Motor neuron (in vitro differentiated cells): ENCODE data around the gene OR11A1. TPM values are rescaled to one million over a fixed set of nuclear protein-coding genes. Genes with fewer than 3 reads are reported as not detected.
"Not testable (repeated sequence)": the region's sequence is repeated elsewhere in the genome, so short reads cannot be mapped to it uniquely, and the experiment has no call there.

Experiments
- ATAC-seq, 8 experiments: fragments of 200-7000 bp; cut with Tn5 transposase; replicated peaks in 6 of 8; 2 replicates each; pipeline ENCODE4 v1.8.0; 2021; ENCODE audit warnings: mild to moderate bottlenecking in 8 of 8, moderate library complexity in 8 of 8
- H3K27ac ChIP-seq, 2 donors: fragments of 250-450 bp; sonication (Bioruptor Pico); 2 replicates each; pipeline ENCODE4 v1.9.0; 2021; ENCODE audit warnings: antibody characterized with exemption in 2 of 2, mild to moderate bottlenecking in 2 of 2, moderate library complexity in 1 of 2
- H3K4me1 ChIP-seq, 2 donors: fragments of 250-450 bp; sonication (Bioruptor Pico); replicated peaks in 1 of 2; 2 replicates each; pipeline ENCODE4 v1.6.1; 2021; ENCODE audit warnings: antibody characterized with exemption in 2 of 2, mild to moderate bottlenecking in 2 of 2, moderate library complexity in 1 of 2
- H3K4me3 ChIP-seq, 5 donors: fragments of 250-450 bp; sonication (Bioruptor Pico); 2 replicates each; pipeline ENCODE4 v1.9.0; 2021; ENCODE audit warnings: antibody characterized with exemption in 5 of 5, mild to moderate bottlenecking in 5 of 5, moderate library complexity in 4 of 5
- WGBS, 10 experiments: fragments of 450-650 bp; shearing (Covaris generic); methylation state at CpG; one replicate each; pipeline ENCODE4 v1.0.0; 2022; 5-methylcytosine and 5-hydroxymethylcytosine counted together
- in situ Hi-C, 9 experiments: fragments of 400-800 bp; cut with MboI; loops; one replicate each; pipeline ENCODE4 v1.15.0; 2021; ENCODE audit warnings: low sequenced_read_pairs in 9 of 9, low pct_unique_long_range_greater_than_20kb in 2 of 9; ENCODE audit not compliant: unreplicated experiment in 9 of 9
- total RNA-seq, 8 experiments: library from RNA; unstranded; fragments of 300-600 nt; gene quantifications; 2 replicates each; pipeline versions ENCODE4 v1.2.3 to v1.2.4, GENCODE V29; 2022

The OR11A1 gene
- total RNA-seq, 8 experiments from 2014 or later = 0.08 to 0.28 (median 0.28) TPM; not detected in 5

DNA sequence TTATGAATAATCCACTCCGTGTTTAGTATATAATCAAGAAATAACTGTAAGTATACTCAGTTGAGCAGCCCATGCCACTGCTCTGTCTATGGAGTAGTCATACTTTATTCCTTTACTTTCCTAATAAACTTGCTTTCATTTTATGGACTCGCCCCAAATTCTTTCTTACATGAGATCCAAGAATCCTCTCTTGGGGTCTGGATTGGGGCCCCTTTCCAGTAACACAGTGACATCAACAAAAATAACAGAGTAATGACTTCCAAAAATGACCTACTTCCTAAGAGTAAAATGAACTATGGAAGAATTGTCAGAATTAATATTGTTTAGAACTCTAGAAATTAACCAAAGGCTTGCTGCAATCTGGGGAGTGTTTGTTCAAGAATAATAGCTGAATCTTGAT, 8.9 kb upstream of the OR11A1 start:
- 0 to 100% (median 70%) methylated on average over 1 to 2 of the region's 2 CpGs; no CpG with 5 or more reads in 1 of the 10 experiments for WGBS, 10 experiments
- Histone ChIP-seq H3K27ac (no peak overlapping the region), H3K4me1 (no peaks in the 10 kb centered on the region), H3K4me3 (no peak overlapping the region)
- in situ Hi-C loops = no loop called here
- no peak for ATAC-seq

DNA sequence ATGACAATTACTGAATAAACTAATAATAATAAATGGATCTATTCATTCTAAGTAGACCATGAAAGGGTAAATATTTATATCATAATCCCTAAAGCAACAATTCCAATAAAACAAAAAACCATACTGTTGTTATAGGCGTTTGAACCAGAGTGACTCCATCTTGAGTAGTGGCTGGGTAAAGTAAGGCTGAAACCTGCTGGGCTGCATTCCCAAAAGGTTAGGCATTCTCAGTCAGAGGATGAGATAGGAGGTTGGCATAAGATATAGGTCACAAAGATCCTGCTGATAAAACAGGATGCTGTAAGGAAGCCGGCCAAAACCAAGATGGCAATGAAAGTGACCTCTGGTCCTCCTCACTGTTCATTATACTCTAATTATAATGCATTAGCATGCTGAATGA, 8.4 kb upstream of the OR11A1 start:
- Histone ChIP-seq H3K4me3 (no peak overlapping the region), H3K4me1 (no peaks in the 10 kb centered on the region), H3K27ac (no peak overlapping the region)
- 0 to 94% (median 58%) methylated on average over 1 to 2 of the region's 2 CpGs; no CpG with 5 or more reads in 1 of the 10 experiments for WGBS, 10 experiments
- ATAC-seq = no peak
- in situ Hi-C loops = no loop called here

DNA sequence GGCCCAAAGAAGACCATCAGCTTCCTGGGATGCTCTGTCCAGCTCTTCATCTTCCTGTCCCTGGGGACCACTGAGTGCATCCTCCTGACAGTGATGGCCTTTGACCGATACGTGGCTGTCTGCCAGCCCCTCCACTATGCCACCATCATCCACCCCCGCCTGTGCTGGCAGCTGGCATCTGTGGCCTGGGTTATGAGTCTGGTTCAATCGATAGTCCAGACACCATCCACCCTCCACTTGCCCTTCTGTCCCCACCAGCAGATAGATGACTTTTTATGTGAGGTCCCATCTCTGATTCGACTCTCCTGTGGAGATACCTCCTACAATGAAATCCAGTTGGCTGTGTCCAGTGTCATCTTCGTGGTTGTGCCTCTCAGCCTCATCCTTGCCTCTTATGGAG, 5.2 kb upstream of the OR11A1 start:
- Histone ChIP-seq H3K27ac (no peak overlapping the region), H3K4me1 (no peaks in the 10 kb centered on the region), H3K4me3 (no peak overlapping the region)
- WGBS, 10 experiments = 0 to 80% (median 68%) methylated on average over 1 to 3 of the region's 6 CpGs; no CpG with 5 or more reads in 6 of the 10 experiments
- no peak for ATAC-seq
- in situ Hi-C loops = no loop called here

DNA sequence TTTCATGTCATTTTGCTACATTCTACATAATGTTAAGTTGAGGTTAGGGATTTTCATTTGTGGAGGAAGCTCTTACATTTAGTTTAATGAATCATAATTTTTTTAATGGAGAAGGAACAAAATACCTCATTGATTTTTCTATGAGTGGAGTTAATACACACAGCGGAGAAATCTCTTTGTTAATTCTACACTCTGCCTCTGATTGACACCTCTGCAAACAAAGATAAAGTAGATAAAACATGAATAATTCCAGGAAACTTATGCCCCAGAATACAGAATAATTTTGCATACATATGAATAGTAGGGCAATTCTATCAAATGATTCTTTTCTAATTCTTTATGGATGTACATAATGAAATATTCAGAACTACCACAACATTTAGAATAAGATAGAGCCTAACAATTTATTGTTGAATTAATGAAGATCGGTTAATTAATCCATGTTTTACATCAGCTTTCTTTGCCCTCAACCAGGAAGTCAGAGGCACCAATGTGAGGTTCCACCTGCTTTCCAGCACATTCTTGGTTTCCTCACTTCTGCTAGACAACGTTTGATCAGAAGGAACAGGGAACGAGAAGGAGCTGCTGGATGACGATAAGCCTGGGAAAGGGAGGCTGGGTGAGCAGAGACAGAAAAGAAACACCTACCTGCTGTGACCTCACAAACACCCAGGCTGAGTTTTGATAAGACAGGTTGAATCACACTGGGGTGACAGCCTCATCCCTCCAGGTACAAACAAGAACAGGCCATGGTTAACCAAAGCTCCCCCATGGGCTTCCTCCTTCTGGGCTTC, 4.3 kb upstream of the OR11A1 start:
- no peak for ATAC-seq
- in situ Hi-C loops = no loop called here
- 21 to 100% (median 63%) methylated on average over 1 to 5 of the region's 5 CpGs for WGBS, 10 experiments
- H3K4me1 ChIP-seq = no peaks in the 10 kb centered on the region
- H3K27ac ChIP-seq = no peak overlapping the region
- H3K4me3 ChIP-seq = no peak overlapping the region

DNA sequence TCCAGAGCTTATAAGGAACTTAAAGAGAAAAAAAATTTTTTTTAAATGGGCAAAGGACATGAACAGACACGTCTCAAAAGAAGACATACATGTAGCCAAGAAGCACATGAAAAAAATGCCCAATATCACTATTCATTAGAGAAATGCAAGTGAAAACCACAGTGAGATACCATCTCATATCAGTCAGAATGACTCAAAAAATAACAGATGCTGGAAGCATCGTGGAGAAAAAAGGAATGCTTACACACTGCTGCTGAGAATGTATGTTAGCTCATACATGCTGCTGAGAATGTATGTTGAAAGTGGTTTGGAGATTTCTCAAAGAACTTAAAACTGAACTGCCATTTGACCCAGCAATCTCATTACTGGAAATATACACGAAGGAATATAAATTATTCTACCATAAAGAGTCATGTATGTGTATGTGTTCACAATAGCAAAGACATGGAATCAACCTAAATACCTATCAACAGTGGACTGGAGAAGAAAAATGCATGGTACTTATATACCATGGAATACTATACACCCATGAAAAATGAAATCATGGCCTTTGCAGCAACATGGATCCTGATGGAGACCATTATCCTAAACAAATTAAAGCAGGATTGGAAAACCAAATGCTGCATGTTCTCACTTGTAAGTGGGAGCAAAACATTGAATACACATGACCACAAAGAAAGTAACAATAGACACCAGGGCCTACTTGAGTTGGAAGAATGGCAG, 5.2 kb downstream of the OR11A1 start:
- no peak for ATAC-seq
- in situ Hi-C loops = no loop called here

DNA sequence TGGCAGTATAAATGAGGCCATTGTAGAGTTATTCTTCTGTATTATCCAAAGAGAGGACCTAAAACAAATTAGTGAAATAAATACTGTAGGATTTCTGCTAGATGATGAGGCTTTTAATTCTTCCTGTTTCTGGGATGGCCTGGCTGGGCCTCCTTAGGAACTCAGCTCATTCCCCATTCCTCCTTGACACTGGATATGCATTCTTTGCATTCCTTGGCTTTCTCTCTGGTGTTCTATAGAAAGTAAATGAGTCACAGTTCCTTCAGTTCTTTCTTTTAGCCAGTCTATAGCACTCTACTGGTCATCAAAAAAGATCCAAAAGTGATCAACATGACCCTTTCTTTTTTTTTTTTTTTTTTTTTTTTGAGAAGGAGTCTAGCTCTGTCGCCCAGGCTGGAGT, 9.2 kb downstream of the OR11A1 start:
- Histone ChIP-seq H3K4me1 (no peaks in the 10 kb centered on the region), H3K27ac (no peak overlapping the region), H3K4me3 (no peak overlapping the region)
- ATAC-seq = no peak
- WGBS, 10 experiments = 0 to 60% (median 25%) methylated on average over 1 of the region's 1 CpG; no CpG with 5 or more reads in 6 of the 10 experiments
- in situ Hi-C loops = no loop called here

More for the DNA sequence above, 5.2 kb downstream of the OR11A1 start:
- Histone ChIP-seq H3K4me1 (no peaks in the 10 kb centered on the region), H3K27ac (no peak overlapping the region), H3K4me3 (no peak overlapping the region)
- WGBS, 10 experiments = 4 to 86% (median 76%) methylated on average over 1 to 3 of the region's 3 CpGs; no CpG with 5 or more reads in 1 of the 10 experiments

DNA sequence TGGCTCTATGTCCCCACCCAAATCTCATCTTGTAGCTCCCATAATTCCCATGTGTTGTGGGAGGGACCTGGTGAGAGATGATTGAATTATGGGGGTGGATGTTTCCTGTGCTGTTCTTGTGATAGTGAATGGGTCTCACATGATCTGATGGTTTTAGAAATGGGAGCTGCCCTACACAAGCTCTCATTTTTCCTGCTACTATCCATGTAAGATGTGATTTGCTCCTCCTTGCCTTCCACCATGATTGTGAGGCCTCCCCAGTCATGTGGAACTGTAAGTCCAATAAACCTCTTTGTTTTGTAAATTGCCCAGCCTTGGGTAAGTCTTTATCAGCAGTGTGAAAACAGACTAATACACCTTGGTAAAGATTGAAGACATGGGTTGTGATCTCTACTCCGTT, 12.8 kb downstream of the OR11A1 start:
- H3K27ac ChIP-seq, H3K4me1 ChIP-seq, in situ Hi-C loops, H3K4me3 ChIP-seq, ATAC-seq: not testable (repeated sequence)
- WGBS, 10 experiments = 0 to 100% (median 60%) methylated on average over 1 of the region's 1 CpG; no CpG with 5 or more reads in 3 of the 10 experiments

DNA sequence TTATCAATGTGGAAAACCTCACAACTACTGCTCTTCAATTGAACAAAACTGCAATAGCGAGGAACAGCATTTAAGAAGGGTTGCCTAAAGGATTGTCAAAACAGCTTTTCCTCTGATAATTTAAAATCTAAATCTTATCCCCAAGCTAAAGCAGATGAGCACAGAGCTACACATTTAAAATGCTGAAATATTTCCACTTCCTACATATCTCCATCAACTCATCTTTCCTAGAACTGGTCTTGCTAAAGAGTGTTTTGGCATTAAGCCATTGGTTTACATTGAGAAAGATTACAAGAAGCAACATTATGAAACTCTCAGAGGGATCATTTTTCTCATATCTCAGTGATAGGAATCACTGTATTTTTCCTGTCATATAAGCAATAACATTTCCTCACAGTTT, 14.2 kb downstream of the OR11A1 start:
- WGBS, 10 experiments = 0 to 100% (median 40%) methylated on average over 1 of the region's 1 CpG; no CpG with 5 or more reads in 3 of the 10 experiments
- ATAC-seq = no peak
- no peak overlapping the region for H3K27ac ChIP-seq
- in situ Hi-C loops = no loop called here
- no peaks in the 10 kb centered on the region for H3K4me1 ChIP-seq
- H3K4me3 ChIP-seq = no peak overlapping the region

DNA sequence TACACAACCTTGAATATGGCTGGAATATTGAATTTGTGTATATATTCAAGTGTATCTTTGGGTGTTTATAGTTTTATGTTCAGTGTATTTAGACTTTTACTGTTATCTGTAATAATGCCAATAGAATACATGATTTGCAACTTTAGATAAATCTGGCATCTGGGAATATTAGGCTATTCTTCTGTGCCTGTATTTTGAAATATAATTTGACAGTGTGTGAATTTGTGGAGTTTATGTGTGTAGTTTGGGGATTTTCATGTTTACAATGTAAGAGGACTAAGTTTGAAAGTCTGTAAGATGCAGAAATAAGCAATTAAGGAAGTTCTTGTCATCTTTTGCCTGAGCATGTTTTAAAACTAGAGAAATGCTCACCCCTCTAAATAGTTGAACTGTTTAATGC, 17.9 kb downstream of the OR11A1 start, which contains the start of gene OR10C1:
TSS of gene OR10C1 (plus strand) at position 301 of the 400 bp plus-strand sequence. CDS start 710 bp downstream, outside the sequence.
- Histone ChIP-seq H3K4me3 (no peak within 1 kb of the TSS), H3K27ac (no peak within 1 kb of the TSS), H3K4me1 (no peaks in the 10 kb centered on the region)
- no peak for ATAC-seq
- in situ Hi-C loops = no loop called here

DNA sequence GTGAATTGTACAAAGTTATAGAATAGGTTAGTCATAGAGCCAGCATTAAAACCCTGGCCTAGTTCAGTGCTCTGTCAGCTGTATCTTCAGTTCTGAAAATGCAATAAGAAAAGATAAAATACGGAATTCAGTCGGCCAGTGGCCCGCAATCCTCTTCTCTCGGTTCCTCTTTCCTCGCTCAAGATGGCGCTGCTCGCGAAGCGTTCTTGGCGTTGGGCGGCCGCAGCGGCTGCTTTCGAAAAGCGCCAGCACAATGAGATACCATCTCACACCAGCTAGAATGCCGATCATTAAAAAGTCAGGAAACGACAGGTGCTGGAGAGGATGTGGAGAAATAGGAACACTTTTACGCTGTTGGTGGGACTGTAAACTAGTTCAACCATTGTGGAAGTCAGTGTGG, 20.1 kb downstream of the OR11A1 start:
- in situ Hi-C loops, H3K27ac ChIP-seq, H3K4me3 ChIP-seq, H3K4me1 ChIP-seq, ATAC-seq: not testable (repeated sequence)
- WGBS, 10 experiments = 0 to 95% (median 93%) methylated on average over 1 to 14 of the region's 18 CpGs; no CpG with 5 or more reads in 3 of the 10 experiments

DNA sequence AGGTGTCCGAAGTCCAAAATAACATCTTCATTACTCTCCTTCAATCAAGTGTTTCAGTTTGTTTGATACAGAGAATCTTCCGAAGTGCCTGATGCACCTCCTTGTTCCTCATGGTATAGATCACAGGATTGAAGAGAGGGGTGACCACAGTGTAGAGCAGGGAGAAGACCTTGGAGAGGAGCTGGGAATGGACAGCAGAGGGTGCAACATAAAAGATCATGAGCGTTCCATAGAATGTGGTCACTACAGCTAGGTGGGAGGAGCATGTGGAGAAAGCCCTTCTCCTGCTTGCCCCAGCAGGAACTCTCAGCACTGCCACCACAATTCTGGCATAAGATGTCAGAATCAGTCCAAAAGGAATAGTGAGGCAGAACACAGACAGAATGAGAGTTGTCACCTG, 30.2 kb downstream of the OR11A1 start:
- Histone ChIP-seq H3K4me3 (no peak overlapping the region), H3K27ac (no peak overlapping the region), H3K4me1 (no peaks in the 10 kb centered on the region)
- in situ Hi-C loops = no loop called here
- peak in 1 of 8 experiments; percentile 52 for ATAC-seq
- 0 to 92% (median 58%) methylated on average over 1 to 3 of the region's 3 CpGs; no CpG with 5 or more reads in 3 of the 10 experiments for WGBS, 10 experiments

DNA sequence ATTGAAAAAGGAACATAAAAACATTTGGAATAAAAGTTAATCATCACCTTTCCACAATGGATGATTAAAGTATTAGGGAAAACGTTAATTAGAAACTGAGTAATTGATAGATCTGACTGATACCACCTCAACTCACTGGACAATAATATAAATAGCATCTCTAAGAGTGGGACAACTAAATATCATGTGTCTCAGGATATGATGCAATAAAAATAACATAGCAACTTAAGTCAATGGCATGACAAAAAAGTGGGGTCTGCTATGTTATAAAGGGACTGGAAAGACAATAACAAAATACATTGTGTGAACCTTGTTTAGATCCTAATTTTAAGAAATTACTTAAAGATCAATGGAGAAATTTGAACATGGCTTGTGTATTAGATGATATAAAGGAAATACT, 31.8 kb downstream of the OR11A1 start:
- ATAC-seq = no peak
- H3K4me1 ChIP-seq = no peaks in the 10 kb centered on the region
- H3K27ac ChIP-seq = no peak overlapping the region
- WGBS, 10 experiments = 0 to 44% (median 14%) methylated on average over 1 of the region's 1 CpG; no CpG with 5 or more reads in 1 of the 10 experiments
- in situ Hi-C loops = no loop called here
- no peak overlapping the region for H3K4me3 ChIP-seq

DNA sequence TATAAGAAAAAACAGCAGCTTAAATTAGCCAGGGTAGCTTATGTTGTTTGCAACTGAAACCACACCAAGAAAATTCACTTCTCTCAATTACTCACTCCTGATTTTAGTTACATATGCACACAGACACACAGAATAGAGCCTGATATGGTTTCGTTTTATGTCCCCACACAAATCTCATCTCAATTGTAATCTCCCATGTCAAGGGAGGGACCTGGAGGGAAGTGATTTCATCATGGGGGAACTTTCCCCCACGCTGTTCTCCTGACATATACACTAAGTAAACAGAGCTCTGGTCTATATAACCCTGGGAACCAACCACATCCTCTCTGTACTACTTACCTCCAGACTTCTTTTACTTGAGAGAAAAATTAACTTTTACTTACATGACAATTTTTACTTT, 32.3 kb downstream of the OR11A1 start:
- Histone ChIP-seq H3K4me1 (no peaks in the 10 kb centered on the region), H3K4me3 (no peak overlapping the region), H3K27ac (no peak overlapping the region)
- 0 to 67% (median 19%) methylated on average over 1 to 2 of the region's 2 CpGs; no CpG with 5 or more reads in 4 of the 10 experiments for whole genome bisulfite sequencing, 10 experiments
- in situ Hi-C loops = no loop called here
- no peak for ATAC-seq
